Measurements from ENCODE around the gene NCKAP5. TPM values are rescaled to one million over a fixed set of nuclear protein-coding genes. Genes with fewer than 3 reads are reported as not detected.

The NCKAP5 gene
- total RNA-seq, 1 donor from 2014 or later = 27.9 TPM

- Mint-ChIP-seq H3K27ac (ENCODE audit: unreplicated experiment) (no peak overlapping the region), H3K27me3 (ENCODE audit: low read depth) (no peaks in the 10 kb centered on the region), H3K4me1 (no peaks in the 10 kb centered on the region), H3K9me3 (no peaks in the 10 kb centered on the region), H3K4me3 (no peak overlapping the region), H3K36me3 (ENCODE audit: low read depth) (no peaks in the 10 kb centered on the region)
- no peak for DNase-seq (ENCODE audit: low read depth, low spot score)
- no peak for TF ChIP-seq CTCF (conservative IDR thresholded peaks at IDR 0.05)
These were observed 889.8 kb downstream of the NCKAP5 start for GRCh38 chr2:132678483-132678882.

GRCh38 chr2:132677661-132678060, 890.6 kb downstream of the NCKAP5 start:
- H3K36me3 Mint-ChIP-seq (ENCODE audit: low read depth) = no peaks in the 10 kb centered on the region
- H3K27me3 Mint-ChIP-seq (ENCODE audit: low read depth) = no peaks in the 10 kb centered on the region
- no peak for DNase-seq (ENCODE audit: low read depth, low spot score)
- no peak for TF ChIP-seq CTCF (conservative IDR thresholded peaks at IDR 0.05)
- no peaks in the 10 kb centered on the region for H3K9me3 Mint-ChIP-seq
- H3K4me3 Mint-ChIP-seq = no peak overlapping the region
- H3K4me1 Mint-ChIP-seq = peaks cover 4% of the 10 kb centered on the region
- no peak overlapping the region for H3K27ac Mint-ChIP-seq (ENCODE audit: unreplicated experiment)

DNA sequence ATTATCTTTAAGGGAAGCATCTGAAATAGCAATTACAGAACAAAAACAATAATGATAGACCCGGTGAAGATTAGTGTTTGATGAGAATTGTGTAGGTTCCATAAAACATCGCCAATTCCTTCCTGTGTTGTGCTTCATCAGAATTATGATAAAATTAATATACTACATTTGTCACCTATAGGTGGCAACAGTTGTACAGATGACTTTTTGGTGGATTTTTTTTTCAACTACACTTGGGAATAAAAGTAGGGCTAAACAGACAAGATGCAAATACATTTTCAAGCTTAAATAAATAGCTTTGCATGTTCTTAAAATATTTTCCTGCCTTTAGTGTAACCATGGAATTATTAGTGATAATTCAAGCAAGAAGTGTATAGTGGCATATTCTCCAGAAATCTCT, 891.3 kb downstream of the NCKAP5 start:
- Mint-ChIP-seq H3K4me3 (no peak overlapping the region), H3K9me3 (no peaks in the 10 kb centered on the region), H3K27me3 (ENCODE audit: low read depth) (no peaks in the 10 kb centered on the region), H3K4me1 (peaks cover 4% of the 10 kb centered on the region), H3K36me3 (ENCODE audit: low read depth) (no peaks in the 10 kb centered on the region), H3K27ac (ENCODE audit: unreplicated experiment) (no peak overlapping the region)
- TF ChIP-seq CTCF (conservative IDR thresholded peaks at IDR 0.05) = peak; percentile 36
- DNase-seq (ENCODE audit: low read depth, low spot score) = no peak

GRCh38 chr2:132671151-132671835, 897.0 kb downstream of the NCKAP5 start:
- peak overlapping the region; percentile 58 for H3K27ac Mint-ChIP-seq (ENCODE audit: unreplicated experiment)
- H3K36me3 Mint-ChIP-seq (ENCODE audit: low read depth) = no peaks in the 10 kb centered on the region
- H3K4me3 Mint-ChIP-seq = peak overlapping the region; percentile 90
- H3K27me3 Mint-ChIP-seq (ENCODE audit: low read depth) = peaks cover 25% of the 10 kb centered on the region
- TF ChIP-seq CTCF (conservative IDR thresholded peaks at IDR 0.05) = no peak
- H3K4me1 Mint-ChIP-seq = peaks cover 32% of the 10 kb centered on the region
- peak; percentile 14 for DNase-seq (ENCODE audit: low read depth, low spot score)
- no peaks in the 10 kb centered on the region for H3K9me3 Mint-ChIP-seq

DNA sequence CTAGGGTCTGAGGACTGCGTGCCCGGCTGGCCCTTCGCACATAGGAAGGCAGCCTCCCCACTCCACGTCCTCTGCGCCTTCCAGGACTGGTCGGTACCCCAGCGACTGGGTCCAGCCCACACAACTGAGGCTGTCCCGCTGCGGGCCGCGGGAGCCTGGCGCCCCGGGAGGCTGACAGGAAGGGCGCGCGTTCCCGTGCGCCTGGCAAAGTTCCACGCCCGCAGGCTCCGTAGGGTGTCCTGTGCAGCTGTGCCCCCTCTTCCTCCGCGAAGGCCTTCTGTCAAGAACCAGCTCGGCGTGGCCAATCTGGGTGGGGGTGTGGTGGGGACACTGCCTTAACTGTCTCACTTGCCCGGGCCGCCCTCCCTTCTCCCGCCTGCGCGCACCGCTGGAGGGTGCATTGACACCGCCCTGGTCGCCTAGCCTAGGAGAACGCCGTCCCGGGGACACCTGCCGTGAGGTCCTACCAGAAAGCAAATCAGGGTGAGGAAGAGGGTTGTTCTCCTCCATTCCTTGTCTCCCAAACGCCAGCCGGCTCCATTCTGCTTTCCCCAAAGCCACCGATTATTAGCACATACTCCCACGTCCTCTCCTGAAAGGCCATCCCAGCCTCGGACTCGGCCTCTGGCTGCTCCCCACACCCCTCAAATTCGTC, 897.6 kb downstream of the NCKAP5 start:
- H3K27ac Mint-ChIP-seq (ENCODE audit: unreplicated experiment) = peak overlapping the region; percentile 58
- H3K27me3 Mint-ChIP-seq (ENCODE audit: low read depth) = peaks cover 27% of the 10 kb centered on the region
- TF ChIP-seq CTCF (conservative IDR thresholded peaks at IDR 0.05) = no peak
- H3K9me3 Mint-ChIP-seq = no peaks in the 10 kb centered on the region
- peak overlapping the region; percentile 93 for H3K4me3 Mint-ChIP-seq
- peak; percentile 23 for DNase-seq (ENCODE audit: low read depth, low spot score)
- no peaks in the 10 kb centered on the region for H3K36me3 Mint-ChIP-seq (ENCODE audit: low read depth)
- H3K4me1 Mint-ChIP-seq = peaks cover 32% of the 10 kb centered on the region

Measured in neural crest cell (in vitro differentiated cells).